Spleen (tissue), 11 donors: Measurements from ENCODE around the gene WDR48. TPM values are rescaled to one million over a fixed set of nuclear protein-coding genes. Genes with fewer than 3 reads are reported as not detected.

Source experiments
- DNase-seq: peaks from one replicate; pipeline ENCODE4 v3.0.0-alpha.2; 2020
- H3K27ac ChIP-seq, 8 donors: fragments of 200-600 bp; sonication (generic) in 7 of 8; 1 replicate in 4 of 8; 2 replicates in 4 of 8; pipeline versions ENCODE4 v1.5.0 to v1.8.0; 2016 to 2021; ENCODE audit warnings: inconsistent platforms in 4 of 8, mild to moderate bottlenecking in 4 of 8, moderate library complexity in 1 of 8
- H3K27me3 ChIP-seq, 7 donors: fragments of 200-600 bp; sonication (generic) in 6 of 7; replicated peaks in 1 of 7; 1 replicate in 4 of 7; 2 replicates in 3 of 7; pipeline versions ENCODE4 v1.5.0 to v1.8.0; 2016 to 2021; ENCODE audit warnings: inconsistent platforms in 3 of 7, mild to moderate bottlenecking in 1 of 7
- H3K36me3 ChIP-seq, 6 donors: fragments of 200-600 bp; sonication (generic) in 5 of 6; 1 replicate in 4 of 6; 2 replicates in 2 of 6; pipeline versions ENCODE4 v1.5.0 to v1.8.0; 2016 to 2021; ENCODE audit warnings: inconsistent platforms in 2 of 6
- H3K4me1 ChIP-seq, 6 donors: fragments of 200-600 bp; sonication (generic) in 5 of 6; 1 replicate in 3 of 6; 2 replicates in 3 of 6; pipeline versions ENCODE4 v1.5.0 to v1.8.0; 2016 to 2021; ENCODE audit warnings: inconsistent platforms in 3 of 6
- H3K4me3 ChIP-seq, 8 donors: fragments of 200-600 bp; sonication (generic) in 7 of 8; 1 replicate in 4 of 8; 2 replicates in 4 of 8; pipeline versions ENCODE4 v1.5.0 to v1.8.0; 2016 to 2021; ENCODE audit warnings: inconsistent platforms in 4 of 8, mild to moderate bottlenecking in 4 of 8, moderate library complexity in 2 of 8
- H3K9me3 ChIP-seq, 8 donors: fragments of 200-600 bp; sonication (generic) in 7 of 8; 1 replicate in 4 of 8; 2 replicates in 4 of 8; pipeline versions ENCODE4 v1.5.0 to v1.8.0; 2016 to 2021; ENCODE audit warnings: inconsistent platforms in 4 of 8
- POLR2A ChIP-seq, 3 donors: fragments of 450-650 bp; IDR thresholded peaks; one replicate each; pipeline ENCODE4 v1.5.1; 2017; ENCODE audit warnings: antibody characterized with exemption in 3 of 3, mild to moderate bottlenecking in 1 of 3
- POLR2AphosphoS5 ChIP-seq, 3 donors: sonication (generic); formaldehyde crosslinking; IDR thresholded peaks; one replicate each; pipeline ENCODE4 v1.5.1; 2017; ENCODE audit warnings: antibody characterized with exemption in 3 of 3
- WGBS, 5 donors: extraction: QIAGEN DNeasy Blood & Tissue Kit in 3 of 5; methylation state at CpG; one replicate each; pipeline versions ENCODE4 v1.1.5 to v1.1.7; 2013 to 2018; 5-methylcytosine and 5-hydroxymethylcytosine counted together
- intact Hi-C: fragments of 100-400 bp; cut with DNase I; formaldehyde crosslinking; loops from one replicate; pipeline ENCODE4 v1.15.0; 2023; ENCODE audit warnings: low total_unique reads
- polyA plus RNA-seq, 3 donors: library from polyadenylated mRNA; stranded (reverse); fragments of 200-250 nt; gene quantifications; one replicate each; pipeline ENCODE4 v1.2.1, GENCODE V29; 2013
- total RNA-seq, 7 donors: library from RNA; depleted of rRNA in 3 of 7; stranded (reverse); fragments of >200 nt in 3 of 7; fragmentation: NEBNext Ultra II Directional in 4 of 7; extraction: Animal tissue kit (Norgen Biotek cat#: 25700) in 4 of 7; gene quantifications; one replicate each; pipeline versions ENCODE4 v1.1.0 to v1.2.1, GENCODE V29; 2016 to 2021
- TF ChIP-seq, protein P1 (sequence below), 11 experiments: fragments of 200-600 bp in 7 of 11; fragments of 450-650 bp in 4 of 11; sonication (generic) in 4 of 11; IDR thresholded peaks in 8 of 11; conservative IDR thresholded peaks in 3 of 11; 1 replicate in 7 of 11; 2 replicates in 4 of 11; pipeline versions ENCODE4 v1.4.0 to v1.8.0; 2016 to 2021; ENCODE audit warnings: antibody characterized with exemption in 11 of 11, inconsistent platforms in 4 of 11, mild to moderate bottlenecking in 1 of 11
- donor health status: healthy with polysubstance abuse.
- donor health status: DM: no; HTN: no; CAD: no; lungs with moderate emphysema.
- donor health status: DM: no; HTN: no; CAD: no.
- donor health status: Bipolar disorder and iron deficiency.
- donor health status: healthy.
- donor health status: DM: no; HTN: no; CAD: no.
- donor health status: DM: yes; HTN: yes; CAD: no.

Gene WDR48
- total and polyA plus RNA-seq, 10 donors = 11.1 to 45.0 (median 35.3) TPM

GRCh38 chr3:39021029-39021428 is 30.8 kb upstream of the WDR48 start:
- H3K27me3 ChIP-seq = peaks cover 0 to 8% (median 0%) of the 10 kb centered on the region in 7 donors
- no peak for TF ChIP-seq POLR2AphosphoS5 (IDR thresholded peaks at IDR 0.05)
- TF ChIP-seq, protein P1, sequence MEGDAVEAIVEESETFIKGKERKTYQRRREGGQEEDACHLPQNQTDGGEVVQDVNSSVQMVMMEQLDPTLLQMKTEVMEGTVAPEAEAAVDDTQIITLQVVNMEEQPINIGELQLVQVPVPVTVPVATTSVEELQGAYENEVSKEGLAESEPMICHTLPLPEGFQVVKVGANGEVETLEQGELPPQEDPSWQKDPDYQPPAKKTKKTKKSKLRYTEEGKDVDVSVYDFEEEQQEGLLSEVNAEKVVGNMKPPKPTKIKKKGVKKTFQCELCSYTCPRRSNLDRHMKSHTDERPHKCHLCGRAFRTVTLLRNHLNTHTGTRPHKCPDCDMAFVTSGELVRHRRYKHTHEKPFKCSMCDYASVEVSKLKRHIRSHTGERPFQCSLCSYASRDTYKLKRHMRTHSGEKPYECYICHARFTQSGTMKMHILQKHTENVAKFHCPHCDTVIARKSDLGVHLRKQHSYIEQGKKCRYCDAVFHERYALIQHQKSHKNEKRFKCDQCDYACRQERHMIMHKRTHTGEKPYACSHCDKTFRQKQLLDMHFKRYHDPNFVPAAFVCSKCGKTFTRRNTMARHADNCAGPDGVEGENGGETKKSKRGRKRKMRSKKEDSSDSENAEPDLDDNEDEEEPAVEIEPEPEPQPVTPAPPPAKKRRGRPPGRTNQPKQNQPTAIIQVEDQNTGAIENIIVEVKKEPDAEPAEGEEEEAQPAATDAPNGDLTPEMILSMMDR (IDR thresholded peaks at IDR 0.05 in 8 of 11, conservative IDR thresholded peaks at IDR 0.05 in 3 of 11) = no peak
- TF ChIP-seq POLR2A (IDR thresholded peaks at IDR 0.05) = no peak
- no peaks in the 10 kb centered on the region for H3K9me3 ChIP-seq
- no peak overlapping the region for H3K4me3 ChIP-seq
- no peak for DNase-seq
- H3K4me1 ChIP-seq = no peaks in the 10 kb centered on the region
- no peak overlapping the region for H3K27ac ChIP-seq
- H3K36me3 ChIP-seq = no peaks in the 10 kb centered on the region
- intact Hi-C loops = no loop called here
- 72 to 90% (median 79%) methylated on average over 1 of the region's 1 CpG for WGBS, 5 donors

- Histone ChIP-seq H3K27ac (no peak overlapping the region), H3K4me1 (no peaks in the 10 kb centered on the region), H3K4me3 (no peak overlapping the region), H3K36me3 (no peaks in the 10 kb centered on the region), H3K27me3 (peaks cover 0 to 8% (median 0%) of the 10 kb centered on the region in 7 donors), H3K9me3 (no peaks in the 10 kb centered on the region)
- 87 to 97% (median 92%) methylated on average over 4 of the region's 4 CpGs for whole genome bisulfite sequencing, 5 donors
- DNase-seq = no peak
- TF ChIP-seq, protein P1 (IDR thresholded peaks at IDR 0.05 in 8 of 11, conservative IDR thresholded peaks at IDR 0.05 in 3 of 11) = no peak
- TF ChIP-seq POLR2AphosphoS5 (IDR thresholded peaks at IDR 0.05) = no peak
- TF ChIP-seq POLR2A (IDR thresholded peaks at IDR 0.05) = no peak
- intact Hi-C loops = no loop called here
Measured at GRCh38 chr3:39021465-39022285, 30.1 kb upstream of the WDR48 start.

DNA sequence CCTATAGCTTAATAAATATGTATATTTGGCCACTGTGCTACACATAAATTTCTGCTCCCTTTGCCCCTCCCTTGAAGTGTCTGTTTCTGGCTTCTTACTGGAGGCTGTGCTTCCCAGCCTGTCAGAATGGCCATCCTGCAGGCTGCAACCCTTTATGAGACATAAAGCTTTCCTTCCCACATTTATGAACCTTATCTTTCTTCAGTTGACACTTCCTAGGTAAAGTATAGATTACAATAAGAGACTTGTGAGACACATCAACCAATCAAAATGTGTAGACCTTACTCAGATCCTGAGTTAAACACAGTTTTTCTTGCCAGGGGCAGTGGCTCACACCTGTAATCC is 29.6 kb upstream of the WDR48 start:
- intact Hi-C loops = no loop called here
- Histone ChIP-seq H3K4me3 (no peak overlapping the region), H3K9me3 (no peaks in the 10 kb centered on the region), H3K27me3 (peaks cover 0 to 8% (median 0%) of the 10 kb centered on the region in 7 donors), H3K27ac (no peak overlapping the region), H3K36me3 (no peaks in the 10 kb centered on the region), H3K4me1 (no peaks in the 10 kb centered on the region)
- TF ChIP-seq POLR2AphosphoS5 (IDR thresholded peaks at IDR 0.05) = no peak
- no peak for TF ChIP-seq POLR2A (IDR thresholded peaks at IDR 0.05)
- TF ChIP-seq, protein P1 (IDR thresholded peaks at IDR 0.05 in 8 of 11, conservative IDR thresholded peaks at IDR 0.05 in 3 of 11) = no peak
- DNase-seq = no peak

GRCh38 chr3:39024497-39024896 is 27.3 kb upstream of the WDR48 start:
- no peak overlapping the region for H3K4me3 ChIP-seq
- intact Hi-C loops = no loop called here
- TF ChIP-seq POLR2A (IDR thresholded peaks at IDR 0.05) (no peak), POLR2AphosphoS5 (IDR thresholded peaks at IDR 0.05) (no peak)
- TF ChIP-seq, protein P1 (IDR thresholded peaks at IDR 0.05 in 8 of 11, conservative IDR thresholded peaks at IDR 0.05 in 3 of 11) = no peak
- no peak for DNase-seq
- no peaks in the 10 kb centered on the region for H3K36me3 ChIP-seq
- no peaks in the 10 kb centered on the region for H3K4me1 ChIP-seq
- no peaks in the 10 kb centered on the region for H3K27me3 ChIP-seq
- H3K9me3 ChIP-seq = no peaks in the 10 kb centered on the region
- H3K27ac ChIP-seq = no peak overlapping the region
